AG09319 (cell line): ENCODE results near the gene DDX10.
A peak's percentile ranks its signal among the peaks of the same experiment; 100 is the strongest.
"Not testable (repeated sequence)": the region's sequence is repeated elsewhere in the genome, so short reads cannot be mapped to it uniquely, and the experiment has no call there.

Experiments
- DNase-seq: peaks from one replicate; pipeline ENCODE4 v3.0.0-alpha.2; 2010; ENCODE audit warnings: low read depth; ENCODE audit errors: extremely low read depth
- CTCF ChIP-seq: IDR thresholded peaks from 2 replicates; pipeline ENCODE4 v1.5.1; 2011; ENCODE audit warnings: low read depth, mild to moderate bottlenecking, inconsistent platforms, low read length, moderate library complexity

DDX10 gene

GRCh38 chr11:108733479-108734116 lies 68.7 kb downstream of the DDX10 start:
- DNase-seq: no peak
- TF ChIP-seq CTCF: no peak

GRCh38 chr11:108734283-108734682 lies 69.4 kb downstream of the DDX10 start:
- TF ChIP-seq CTCF: no peak
- DNase-seq: no peak

GRCh38 chr11:108734956-108735559 lies 70.2 kb downstream of the DDX10 start:
- no peak for DNase-seq
- peak; percentile 25; the same call in 1 of the 2 replicates for TF ChIP-seq CTCF

GRCh38 chr11:108740132-108740531 lies 75.3 kb downstream of the DDX10 start:
- DNase-seq: not testable (repeated sequence)

GRCh38 chr11:108743851-108744250 lies 79.0 kb downstream of the DDX10 start:
- no peak for DNase-seq
- no peak for TF ChIP-seq CTCF

- no peak for DNase-seq
- TF ChIP-seq CTCF: no peak
These were observed 84.1 kb downstream of the DDX10 start for GRCh38 chr11:108748968-108749367.

- no peak for DNase-seq
These were observed 86.6 kb downstream of the DDX10 start for GRCh38 chr11:108751444-108751843.

More at GRCh38 chr11:108751444-108751843, 86.6 kb downstream of the DDX10 start:
- no peak for TF ChIP-seq CTCF
